GM21381 (cell line): Measurements from ENCODE around the gene PCDHGA7.
"Not testable (repeated sequence)": the region's sequence is repeated elsewhere in the genome, so short reads cannot be mapped to it uniquely, and the experiment has no call there.

Source experiments
- ATAC-seq: cut with Tn5 transposase; IDR thresholded peaks from one replicate; pipeline ENCODE4 v1.9.1; 2021; ENCODE audit warnings: mild to moderate bottlenecking, moderate library complexity; ENCODE audit not compliant: unreplicated experiment

The PCDHGA7 gene

DNA sequence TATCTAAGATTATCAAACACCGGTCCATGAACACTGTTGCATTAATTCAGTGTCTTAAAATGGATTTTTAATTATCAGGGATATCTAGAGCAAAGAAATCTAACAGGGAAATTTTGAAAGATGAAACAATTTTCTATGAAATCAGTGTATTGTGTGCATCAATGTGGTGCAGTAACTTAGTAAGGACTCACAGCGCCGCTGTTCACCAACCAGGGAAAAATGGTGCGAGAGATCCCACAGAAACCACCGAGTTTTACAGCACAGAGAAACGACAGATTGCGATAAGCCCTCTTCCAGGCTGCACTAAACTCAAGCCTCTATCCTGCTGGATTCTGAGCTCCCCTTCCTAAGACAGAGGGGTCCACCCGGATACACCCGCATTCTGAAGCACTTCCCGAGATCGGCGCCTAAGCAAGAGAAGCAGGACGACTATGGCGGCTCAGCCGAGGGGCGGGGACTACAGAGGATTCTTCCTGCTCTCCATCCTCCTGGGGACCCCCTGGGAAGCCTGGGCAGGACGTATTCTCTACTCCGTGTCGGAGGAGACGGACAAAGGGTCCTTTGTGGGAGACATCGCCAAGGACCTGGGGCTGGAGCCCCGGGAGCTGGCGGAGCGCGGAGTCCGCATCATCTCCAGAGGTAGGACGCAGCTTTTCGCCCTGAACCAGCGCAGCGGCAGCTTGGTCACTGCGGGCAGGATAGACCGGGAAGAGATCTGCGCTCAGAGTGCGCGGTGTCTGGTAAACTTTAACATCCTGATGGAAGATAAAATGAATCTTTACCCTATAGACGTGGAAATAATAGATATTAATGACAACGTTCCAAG, at the start of gene PCDHGA7:
TSS of gene PCDHGA7 (plus strand) at position 274 of the 826 bp plus-strand sequence. CDS start at position 432, 158 bp downstream.
- ATAC-seq = no peak

DNA sequence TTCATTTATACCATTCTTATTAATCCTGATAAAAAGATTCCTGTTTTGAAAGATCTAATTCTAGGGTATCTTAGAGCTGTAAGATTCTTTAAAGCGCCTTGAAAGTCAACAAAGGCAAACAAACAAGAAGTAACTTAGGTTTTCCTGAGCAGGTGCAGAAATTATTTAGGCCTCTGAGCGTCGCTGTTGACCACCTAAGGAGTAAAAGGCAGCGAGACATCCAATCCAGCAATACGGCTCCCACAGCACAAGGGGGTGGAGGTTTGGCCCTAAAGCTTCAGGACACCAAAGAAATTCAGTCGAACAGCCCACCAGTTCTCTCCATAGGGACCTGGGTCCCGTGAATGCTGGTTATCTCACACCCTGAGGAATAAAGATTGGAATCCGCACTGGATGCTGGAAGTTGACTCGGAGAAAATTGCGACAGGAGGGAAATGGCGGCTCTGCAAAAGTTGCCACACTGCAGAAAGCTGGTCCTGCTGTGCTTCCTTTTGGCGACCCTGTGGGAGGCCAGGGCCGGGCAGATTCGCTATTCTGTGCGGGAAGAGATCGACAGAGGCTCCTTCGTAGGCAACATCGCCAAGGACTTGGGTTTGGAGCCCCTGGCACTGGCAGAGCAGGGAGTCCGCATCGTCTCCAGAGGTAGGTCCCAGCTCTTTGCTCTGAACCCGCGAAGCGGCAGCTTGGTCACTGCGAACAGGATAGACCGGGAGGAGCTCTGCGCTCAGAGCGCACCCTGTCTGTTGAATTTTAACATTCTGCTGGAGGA, 43.8 kb upstream of the PCDHGA7 start, which contains the start of gene PCDHGA2:
TSS of gene PCDHGA2 (plus strand) at position 223 of the 769 bp plus-strand sequence.
- ATAC-seq = no peak

DNA sequence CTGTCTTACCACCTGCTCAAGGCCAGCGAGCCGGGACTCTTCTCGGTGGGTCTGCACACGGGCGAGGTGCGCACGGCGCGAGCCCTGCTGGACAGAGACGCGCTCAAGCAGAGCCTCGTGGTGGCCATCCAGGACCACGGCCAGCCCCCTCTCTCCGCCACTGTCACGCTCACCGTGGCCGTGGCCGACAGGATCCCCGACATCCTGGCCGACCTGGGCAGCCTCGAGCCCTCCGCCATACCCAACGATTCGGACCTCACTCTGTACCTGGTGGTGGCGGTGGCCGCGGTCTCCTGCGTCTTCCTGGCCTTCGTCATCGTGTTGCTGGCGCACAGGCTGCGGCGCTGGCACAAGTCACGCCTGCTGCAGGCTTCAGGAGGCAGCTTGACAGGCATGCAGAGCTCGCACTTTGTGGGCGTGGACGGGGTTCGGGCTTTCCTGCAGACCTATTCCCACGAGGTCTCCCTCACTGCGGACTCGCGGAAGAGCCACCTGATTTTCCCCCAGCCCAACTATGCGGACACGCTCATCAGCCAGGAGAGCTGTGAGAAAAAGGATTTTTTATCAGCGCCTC, 41.7 kb upstream of the PCDHGA7 start:
- not testable (repeated sequence) for ATAC-seq

DNA sequence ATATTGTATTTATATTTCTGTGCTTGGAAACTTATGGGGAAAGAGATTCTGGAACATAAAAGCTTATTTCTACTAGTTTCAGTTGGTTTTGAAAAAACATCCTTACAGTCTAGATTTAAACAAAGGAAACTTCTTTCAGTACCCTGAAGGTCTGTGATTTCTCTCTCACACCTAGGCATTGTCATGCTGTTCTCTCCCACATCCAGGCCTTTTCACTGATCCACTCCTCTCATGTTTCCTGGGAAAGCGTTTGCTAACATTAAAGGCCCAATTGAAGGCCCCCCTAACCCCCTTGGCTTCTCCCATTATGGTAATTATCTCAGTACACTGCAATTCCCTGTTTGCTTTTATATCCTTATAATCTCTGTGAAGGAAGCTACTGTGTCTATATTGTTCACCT, 39.8 kb upstream of the PCDHGA7 start:
- ATAC-seq = no peak

DNA sequence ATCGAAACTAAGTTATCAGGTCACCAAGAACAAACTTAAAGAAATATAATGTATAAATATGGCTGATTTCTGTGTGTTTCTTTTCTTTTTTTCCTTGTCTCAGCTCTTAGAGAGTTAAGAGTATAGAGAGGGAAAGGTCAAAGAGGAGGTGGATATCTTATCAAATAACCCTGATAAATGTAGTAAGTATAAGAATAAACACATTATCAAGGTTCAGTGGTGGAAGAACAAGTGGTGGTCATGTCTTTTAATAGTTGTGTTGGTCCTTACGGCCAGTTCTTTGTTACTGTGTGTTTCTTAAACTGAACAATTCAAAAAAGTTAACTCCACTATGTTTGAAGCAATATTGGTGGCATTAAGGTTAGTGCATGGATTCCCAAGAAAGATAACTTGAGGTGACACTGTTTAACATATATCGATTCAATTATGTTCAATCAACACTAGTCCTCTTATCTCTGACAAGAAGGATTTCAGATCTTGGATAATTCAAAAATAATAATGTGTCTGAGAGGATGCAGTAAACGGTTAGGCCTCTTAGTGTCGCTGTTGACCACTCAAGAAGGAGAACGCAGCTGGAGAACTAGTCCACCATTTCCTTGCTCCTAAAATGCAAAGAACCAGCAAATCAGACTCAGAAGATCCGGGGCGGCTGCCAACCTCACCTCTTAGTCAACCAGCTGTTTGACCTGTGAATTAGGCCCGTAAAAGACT, 39.1 kb upstream of the PCDHGA7 start, which contains the start of gene PCDHGA3:
TSS of gene PCDHGA3 (plus strand) at position 588 of the 711 bp plus-strand sequence. CDS start 205 bp downstream, outside the sequence.
- no peak for ATAC-seq

DNA sequence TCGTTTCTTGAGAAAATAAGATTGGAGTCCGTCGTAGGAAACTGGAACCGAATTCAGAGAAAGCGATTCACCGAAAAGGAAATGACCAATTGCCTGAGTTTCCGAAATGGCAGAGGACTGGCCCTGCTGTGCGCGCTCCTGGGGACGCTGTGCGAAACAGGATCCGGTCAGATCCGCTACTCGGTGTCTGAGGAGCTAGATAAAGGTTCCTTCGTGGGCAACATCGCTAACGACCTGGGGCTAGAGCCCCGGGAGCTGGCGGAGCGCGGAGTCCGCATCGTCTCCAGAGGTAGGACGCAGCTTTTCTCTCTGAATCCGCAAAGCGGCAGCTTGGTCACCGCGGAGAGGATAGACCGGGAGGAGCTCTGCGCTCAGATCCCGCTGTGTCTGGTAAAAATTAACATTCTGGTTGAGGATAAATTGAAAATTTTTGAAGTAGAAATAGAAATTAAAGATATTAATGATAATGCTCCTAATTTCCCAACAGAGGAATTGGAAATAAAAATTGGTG, 38.5 kb upstream of the PCDHGA7 start:
- ATAC-seq = no peak

DNA sequence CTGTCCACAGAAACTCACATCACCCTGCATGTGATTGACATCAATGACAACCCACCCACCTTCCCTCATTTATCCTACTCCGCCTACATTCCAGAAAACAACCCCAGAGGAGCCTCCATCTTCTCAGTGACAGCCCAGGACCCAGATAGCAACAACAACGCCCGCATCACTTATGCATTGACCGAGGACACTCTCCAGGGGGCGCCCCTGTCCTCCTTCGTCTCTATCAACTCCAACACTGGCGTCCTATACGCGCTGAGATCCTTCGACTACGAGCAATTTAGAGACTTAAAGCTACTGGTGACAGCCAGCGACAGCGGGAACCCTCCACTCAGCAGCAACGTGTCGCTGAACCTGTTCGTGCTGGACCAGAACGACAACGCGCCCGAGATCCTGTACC, 37.2 kb upstream of the PCDHGA7 start:
- no peak for ATAC-seq

DNA sequence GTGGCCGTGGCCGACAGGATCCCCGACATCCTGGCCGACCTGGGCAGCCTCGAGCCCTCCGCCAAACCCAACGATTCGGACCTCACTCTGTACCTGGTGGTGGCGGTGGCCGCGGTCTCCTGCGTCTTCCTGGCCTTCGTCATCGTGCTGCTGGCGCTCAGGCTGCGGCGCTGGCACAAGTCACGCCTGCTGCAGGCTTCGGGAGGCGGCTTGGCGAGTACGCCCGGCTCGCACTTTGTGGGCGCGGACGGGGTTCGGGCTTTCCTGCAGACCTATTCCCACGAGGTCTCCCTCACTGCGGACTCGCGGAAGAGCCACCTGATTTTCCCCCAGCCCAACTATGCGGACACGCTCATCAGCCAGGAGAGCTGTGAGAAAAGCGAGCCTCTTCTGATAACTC, 36.5 kb upstream of the PCDHGA7 start:
- not testable (repeated sequence) for ATAC-seq

DNA sequence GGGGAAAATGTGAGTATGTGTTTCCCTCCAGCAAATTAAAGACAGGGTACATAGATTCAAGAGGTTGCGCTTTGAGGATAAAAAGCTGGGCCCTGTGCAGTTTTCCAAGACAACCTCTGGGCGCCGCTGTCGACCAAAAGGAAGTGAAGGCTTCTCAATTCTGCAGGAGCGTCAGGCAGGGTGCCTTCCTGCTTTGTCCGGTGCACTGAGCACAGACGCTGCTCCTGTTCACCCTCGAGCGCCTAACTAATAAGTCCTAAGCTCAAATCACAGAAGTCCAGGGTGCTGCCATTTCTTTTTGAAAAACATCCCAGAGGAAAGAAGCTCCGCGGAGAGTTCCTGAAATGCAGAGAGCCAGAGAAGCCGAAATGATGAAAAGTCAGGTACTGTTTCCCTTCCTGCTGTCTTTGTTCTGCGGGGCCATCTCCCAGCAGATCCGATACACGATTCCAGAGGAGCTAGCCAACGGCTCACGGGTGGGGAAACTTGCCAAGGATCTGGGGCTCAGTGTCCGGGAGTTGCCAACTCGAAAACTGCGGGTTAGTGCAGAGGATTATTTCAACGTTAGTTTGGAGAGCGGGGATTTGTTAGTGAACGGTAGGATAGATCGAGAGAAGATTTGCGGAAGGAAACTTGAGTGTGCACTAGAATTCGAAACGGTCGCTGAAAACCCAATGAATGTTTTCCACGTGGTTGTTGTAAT, 32.5 kb upstream of the PCDHGA7 start, which contains the start of gene PCDHGB1:
TSS of gene PCDHGB1 (plus strand) at position 183 of the 703 bp plus-strand sequence. CDS start at position 345, 162 bp downstream.
- no peak for ATAC-seq

DNA sequence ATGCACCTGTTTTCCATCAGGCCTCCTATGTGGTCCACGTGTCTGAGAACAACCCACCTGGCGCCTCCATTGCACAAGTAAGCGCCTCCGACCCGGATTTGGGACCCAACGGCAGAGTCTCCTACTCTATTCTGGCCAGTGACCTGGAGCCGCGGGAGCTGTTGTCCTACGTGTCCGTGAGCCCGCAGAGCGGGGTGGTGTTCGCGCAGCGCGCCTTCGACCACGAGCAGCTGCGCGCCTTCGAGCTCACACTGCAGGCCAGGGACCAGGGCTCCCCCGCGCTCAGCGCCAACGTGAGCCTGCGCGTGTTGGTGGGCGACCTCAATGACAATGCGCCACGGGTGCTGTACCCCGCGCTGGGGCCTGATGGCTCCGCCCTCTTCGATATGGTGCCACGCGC, 31.0 kb upstream of the PCDHGA7 start:
- ATAC-seq = no peak

DNA sequence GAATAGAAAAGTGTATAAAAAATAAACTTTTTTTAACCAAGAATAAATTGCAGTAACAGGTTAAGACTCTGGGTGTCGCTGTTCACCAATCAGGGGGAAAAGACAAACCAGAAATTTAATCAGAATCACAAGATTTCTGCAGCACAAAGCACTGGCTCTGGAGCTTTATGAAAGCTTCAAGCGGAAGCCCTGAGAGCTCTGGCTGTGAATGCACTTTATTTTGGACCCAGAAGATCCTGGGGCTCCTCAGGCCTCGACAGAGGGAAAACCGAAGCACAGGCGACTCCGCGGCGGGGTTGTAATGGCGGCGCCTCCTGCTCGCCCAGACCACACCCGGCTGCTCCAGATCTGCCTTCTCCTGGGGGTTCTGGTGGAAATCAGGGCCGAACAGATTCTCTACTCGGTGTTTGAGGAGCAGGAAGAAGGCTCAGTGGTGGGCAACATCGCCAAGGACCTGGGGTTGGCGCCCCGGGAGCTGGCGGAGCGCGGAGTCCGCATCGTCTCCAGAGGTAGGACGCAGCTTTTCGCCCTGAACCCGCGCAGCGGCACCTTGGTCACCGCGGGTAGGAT, 27.6 kb upstream of the PCDHGA7 start, which contains the start of gene PCDHGA4:
TSS of gene PCDHGA4 (plus strand) at position 122 of the 570 bp plus-strand sequence. CDS start at position 209, 87 bp downstream.
- ATAC-seq = no peak

DNA sequence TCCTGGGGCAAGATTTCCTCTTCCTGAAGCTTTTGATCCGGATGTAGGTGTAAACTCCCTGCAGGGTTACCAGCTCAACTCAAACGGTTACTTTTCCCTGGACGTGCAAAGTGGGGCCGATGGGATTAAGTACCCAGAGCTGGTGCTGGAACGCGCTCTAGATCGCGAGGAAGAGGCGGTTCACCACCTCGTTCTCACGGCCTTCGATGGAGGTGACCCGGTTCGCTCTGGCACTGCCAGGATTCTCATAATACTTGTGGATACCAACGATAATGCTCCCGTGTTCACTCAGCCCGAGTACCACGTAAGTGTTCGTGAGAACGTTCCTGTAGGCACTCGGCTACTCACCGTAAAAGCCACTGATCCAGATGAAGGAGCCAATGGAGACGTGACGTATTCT, 26.9 kb upstream of the PCDHGA7 start:
- ATAC-seq = no peak

DNA sequence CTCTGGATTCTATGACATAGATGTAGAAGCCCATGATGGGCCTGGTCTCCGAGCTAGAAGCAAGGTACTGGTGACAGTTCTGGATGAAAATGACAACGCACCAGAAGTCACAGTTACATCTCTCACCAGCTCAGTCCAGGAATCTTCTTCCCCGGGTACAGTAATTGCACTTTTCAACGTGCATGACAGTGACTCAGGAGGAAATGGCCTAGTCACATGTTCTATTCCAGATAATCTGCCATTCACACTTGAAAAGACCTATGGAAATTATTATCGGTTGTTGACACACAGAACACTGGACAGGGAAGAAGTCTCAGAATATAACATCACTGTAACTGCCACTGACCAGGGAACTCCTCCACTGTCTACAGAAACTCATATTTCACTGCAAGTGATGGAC, 26.4 kb upstream of the PCDHGA7 start:
- no peak for ATAC-seq

DNA sequence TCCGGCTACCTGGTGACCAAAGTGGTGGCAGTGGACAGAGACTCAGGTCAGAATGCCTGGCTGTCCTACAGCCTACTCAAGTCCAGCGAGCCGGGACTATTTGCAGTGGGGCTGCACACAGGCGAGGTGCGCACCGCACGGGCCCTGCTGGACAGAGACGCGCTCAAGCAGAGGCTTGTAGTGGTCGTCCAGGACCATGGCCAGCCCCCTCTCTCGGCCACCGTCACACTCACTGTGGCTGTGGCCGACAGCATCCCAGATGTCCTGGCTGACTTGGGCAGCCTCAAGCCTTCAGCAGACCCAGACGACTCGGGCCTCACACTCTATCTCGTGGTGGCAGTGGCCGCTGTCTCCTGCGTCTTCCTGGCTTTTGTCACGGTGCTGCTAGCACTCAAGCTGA, 25.6 kb upstream of the PCDHGA7 start:
- ATAC-seq = no peak

DNA sequence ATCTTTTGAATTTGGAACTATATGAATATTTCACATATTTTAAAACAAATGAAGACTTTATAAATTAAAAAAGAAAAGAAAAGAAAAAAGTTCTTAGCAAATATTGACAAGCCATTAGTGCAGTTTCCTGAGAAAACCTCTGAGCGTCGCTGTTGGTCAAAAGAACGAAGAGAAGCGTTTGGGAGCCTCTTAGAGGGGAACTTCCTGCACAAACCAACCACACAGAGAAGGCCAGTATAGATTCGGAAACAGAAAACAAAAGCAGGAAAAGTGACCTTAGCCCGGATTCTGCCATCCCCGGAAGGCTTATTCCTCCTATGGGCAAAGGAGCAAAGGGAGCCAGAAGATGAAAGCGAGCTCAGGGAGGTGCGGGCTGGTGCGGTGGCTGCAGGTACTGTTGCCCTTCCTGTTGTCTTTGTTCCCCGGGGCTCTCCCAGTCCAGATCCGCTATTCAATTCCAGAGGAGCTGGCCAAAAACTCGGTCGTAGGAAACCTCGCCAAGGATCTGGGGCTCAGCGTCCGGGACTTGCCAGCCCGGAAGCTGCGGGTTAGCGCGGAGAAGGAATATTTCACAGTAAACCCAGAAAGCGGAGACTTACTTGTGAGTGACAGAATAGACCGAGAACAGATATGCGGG, 22.6 kb upstream of the PCDHGA7 start, which contains the start of gene PCDHGB2:
TSS of gene PCDHGB2 (plus strand) at position 205 of the 637 bp plus-strand sequence. CDS start at position 347, 142 bp downstream.
- ATAC-seq = no peak

DNA sequence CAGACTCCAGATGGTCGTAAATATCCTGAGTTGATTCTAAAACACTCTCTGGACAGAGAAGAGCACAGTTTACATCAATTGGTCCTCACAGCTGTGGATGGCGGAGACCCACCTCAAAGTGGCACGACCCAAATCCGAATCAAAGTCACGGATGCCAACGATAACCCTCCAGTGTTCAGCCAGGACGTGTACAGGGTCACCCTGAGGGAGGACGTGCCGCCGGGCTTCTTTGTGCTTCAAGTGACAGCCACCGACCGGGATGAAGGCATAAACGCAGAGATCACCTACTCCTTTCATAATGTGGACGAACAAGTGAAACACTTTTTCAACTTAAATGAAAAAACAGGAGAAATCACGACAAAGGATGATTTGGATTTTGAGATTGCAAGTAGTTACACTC, 21.9 kb upstream of the PCDHGA7 start:
- no peak for ATAC-seq

DNA sequence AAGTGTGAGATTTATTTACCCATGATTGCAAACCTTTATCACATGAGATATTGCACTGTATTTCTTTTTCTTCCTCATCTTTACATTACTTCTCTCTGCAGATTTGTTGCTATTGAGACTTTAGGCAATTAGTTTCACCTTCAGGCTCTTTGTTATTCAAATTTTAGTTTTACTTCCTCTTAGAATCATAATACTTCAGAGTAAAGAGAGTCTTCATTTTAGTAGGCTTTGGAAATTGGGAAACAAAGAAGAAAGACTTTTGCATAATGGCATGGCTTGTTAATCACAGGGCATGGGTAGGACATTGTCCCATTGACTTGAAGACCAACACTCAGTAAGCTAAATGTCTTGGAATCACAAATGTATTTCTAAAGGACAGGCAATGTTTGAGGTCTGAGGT, 19.8 kb upstream of the PCDHGA7 start:
- ATAC-seq = no peak

DNA sequence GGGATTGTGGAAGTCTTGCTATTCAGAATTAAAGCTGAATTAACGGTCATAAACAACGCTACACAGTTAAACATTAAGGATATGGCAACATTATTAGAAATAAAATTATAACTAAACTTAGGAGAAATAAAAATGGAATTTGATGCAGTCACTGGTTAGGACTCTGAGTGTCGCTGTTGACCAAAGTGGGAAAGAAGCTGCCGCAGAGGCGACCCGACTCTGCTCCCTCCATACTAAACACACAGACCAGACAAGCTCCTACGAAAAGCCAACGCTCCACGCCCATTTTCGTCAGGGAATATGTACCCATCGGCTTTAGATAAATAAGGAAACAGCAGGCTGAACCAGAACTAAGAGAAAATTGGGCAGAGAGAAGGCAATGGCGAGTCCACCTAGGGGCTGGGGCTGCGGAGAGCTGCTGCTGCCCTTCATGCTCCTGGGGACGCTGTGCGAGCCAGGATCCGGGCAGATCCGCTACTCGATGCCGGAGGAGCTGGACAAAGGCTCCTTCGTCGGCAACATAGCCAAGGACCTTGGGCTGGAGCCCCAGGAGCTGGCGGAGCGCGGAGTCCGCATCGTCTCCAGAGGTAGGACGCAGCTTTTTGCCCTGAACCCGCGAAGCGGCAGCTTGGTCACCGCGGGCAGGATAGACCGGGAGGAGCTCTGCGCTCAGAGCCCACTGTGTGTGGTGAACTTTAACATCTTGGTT, 18.4 kb upstream of the PCDHGA7 start, which contains the start of gene PCDHGA5:
TSS of gene PCDHGA5 (plus strand) at position 211 of the 709 bp plus-strand sequence. CDS start at position 380, 169 bp downstream.
- no peak for ATAC-seq
